Activated CD8-positive, alpha-beta memory T cell treated with anti-CD3 and anti-CD28 coated beads, Interleukin-2, amount 50 U/mL, for 24 hours (primary cell): ENCODE measurements around the gene EIF5A.
"Not testable (repeated sequence)": the region's sequence is repeated elsewhere in the genome, so short reads cannot be mapped to it uniquely, and the experiment has no call there.

Source experiments
- DNase-seq: peaks from one replicate; pipeline ENCODE4 v3.0.0-alpha.2; 2020; ENCODE audit errors: extremely low read depth

EIF5A gene

GRCh38 chr17:7329997-7330637 lies 22.7 kb downstream of the EIF5A start:
- peak; percentile 59 for DNase-seq

GRCh38 chr17:7330638-7331015 lies 23.2 kb downstream of the EIF5A start:
- DNase-seq = no peak

GRCh38 chr17:7332111-7332510 lies 24.7 kb downstream of the EIF5A start:
- no peak for DNase-seq

GRCh38 chr17:7332600-7333069 lies 25.2 kb downstream of the EIF5A start:
- not testable (repeated sequence) for DNase-seq

GRCh38 chr17:7334938-7335538 lies 27.6 kb downstream of the EIF5A start:
- no peak for DNase-seq

GRCh38 chr17:7335765-7336164 lies 28.3 kb downstream of the EIF5A start:
- not testable (repeated sequence) for DNase-seq

GRCh38 chr17:7336240-7337175 lies 29.1 kb downstream of the EIF5A start, which contains the start of gene ACAP1:
Gene ACAP1 (plus strand): TSS chr17:7336529. CDS start chr17:7336735, 206 bp downstream.
- DNase-seq = peak; percentile 75

- DNase-seq = not testable (repeated sequence)
Observed at GRCh38 chr17:7337600-7337999, 30.2 kb downstream of the EIF5A start.

GRCh38 chr17:7340179-7340578 lies 32.8 kb downstream of the EIF5A start:
- no peak for DNase-seq

- DNase-seq = no peak
Observed at GRCh38 chr17:7341842-7342241, 34.4 kb downstream of the EIF5A start.

GRCh38 chr17:7343250-7343649 lies 35.8 kb downstream of the EIF5A start:
- no peak for DNase-seq

- no peak for DNase-seq
Observed at GRCh38 chr17:7346761-7347614, 39.6 kb downstream of the EIF5A start.

GRCh38 chr17:7347630-7348477 lies 40.4 kb downstream of the EIF5A start:
- no peak for DNase-seq

- DNase-seq = no peak
Observed at GRCh38 chr17:7348478-7349242, 41.2 kb downstream of the EIF5A start.

- DNase-seq = no peak
Observed at GRCh38 chr17:7351665-7352502, 44.5 kb downstream of the EIF5A start, which contains the start of gene KCTD11. Gene KCTD11 (plus strand): TSS chr17:7352162.

- DNase-seq = no peak
Observed at GRCh38 chr17:7352503-7352889, 45.1 kb downstream of the EIF5A start.

- no peak for DNase-seq
Observed at GRCh38 chr17:7352910-7353635, 45.6 kb downstream of the EIF5A start.

GRCh38 chr17:7354262-7354843 lies 46.9 kb downstream of the EIF5A start:
- no peak for DNase-seq
